WTC11 (cell line): ENCODE results near the gene MBD3.

ENCODE experiments used
- ESRRA ChIP-seq: sonication (generic); formaldehyde crosslinking; IDR thresholded peaks from 2 replicates; pipeline ENCODE4 v1.8.1; 2022; ENCODE audit warnings: mild to moderate bottlenecking, missing genetic modification reagents, borderline replicate concordance
- NR3C1 ChIP-seq: sonication (generic); formaldehyde crosslinking; conservative IDR thresholded peaks from 2 replicates; pipeline ENCODE4 v1.8.1; 2023; ENCODE audit warnings: low read depth, mild to moderate bottlenecking, missing genetic modification reagents
- RORB ChIP-seq: fragments of 250-450 bp; sonication (Bioruptor Pico); IDR thresholded peaks from 2 replicates; pipeline ENCODE4 v1.9.0; 2021; ENCODE audit warnings: mild to moderate bottlenecking
- SP1 ChIP-seq: sonication (generic); formaldehyde crosslinking; conservative IDR thresholded peaks from 2 replicates; pipeline ENCODE4 v1.8.1; 2022; ENCODE audit warnings: missing genetic modification reagents
- TEAD4 ChIP-seq: sonication (generic); formaldehyde crosslinking; IDR thresholded peaks from 2 replicates; pipeline ENCODE4 v1.8.0; 2022; ENCODE audit warnings: mild to moderate bottlenecking, missing genetic modification reagents
- TF ChIP-seq, protein P1 (sequence below): fragments of 200-600 bp; IDR thresholded peaks from 2 replicates; pipeline ENCODE4 v1.8.0; 2022; ENCODE audit warnings: antibody characterized with exemption
- TF ChIP-seq, protein P2 (sequence below): sonication (generic); formaldehyde crosslinking; IDR thresholded peaks from 2 replicates; pipeline ENCODE4 v1.8.0; 2022; ENCODE audit warnings: mild to moderate bottlenecking, missing genetic modification reagents
- TF ChIP-seq, protein P3 (sequence below): sonication (generic); formaldehyde crosslinking; IDR thresholded peaks from 2 replicates; pipeline ENCODE4 v1.8.0; 2023; ENCODE audit warnings: missing genetic modification reagents
- TF ChIP-seq, protein P4 (sequence below): sonication (generic); formaldehyde crosslinking; IDR thresholded peaks from 2 replicates; pipeline ENCODE4 v1.8.1; 2023; ENCODE audit warnings: mild to moderate bottlenecking, missing genetic modification reagents, borderline replicate concordance
- TF ChIP-seq, protein P5 (sequence below): fragments of 250-450 bp; sonication (Bioruptor Pico); IDR thresholded peaks from 2 replicates; pipeline ENCODE4 v1.9.0; 2021; ENCODE audit warnings: mild to moderate bottlenecking

DNA sequence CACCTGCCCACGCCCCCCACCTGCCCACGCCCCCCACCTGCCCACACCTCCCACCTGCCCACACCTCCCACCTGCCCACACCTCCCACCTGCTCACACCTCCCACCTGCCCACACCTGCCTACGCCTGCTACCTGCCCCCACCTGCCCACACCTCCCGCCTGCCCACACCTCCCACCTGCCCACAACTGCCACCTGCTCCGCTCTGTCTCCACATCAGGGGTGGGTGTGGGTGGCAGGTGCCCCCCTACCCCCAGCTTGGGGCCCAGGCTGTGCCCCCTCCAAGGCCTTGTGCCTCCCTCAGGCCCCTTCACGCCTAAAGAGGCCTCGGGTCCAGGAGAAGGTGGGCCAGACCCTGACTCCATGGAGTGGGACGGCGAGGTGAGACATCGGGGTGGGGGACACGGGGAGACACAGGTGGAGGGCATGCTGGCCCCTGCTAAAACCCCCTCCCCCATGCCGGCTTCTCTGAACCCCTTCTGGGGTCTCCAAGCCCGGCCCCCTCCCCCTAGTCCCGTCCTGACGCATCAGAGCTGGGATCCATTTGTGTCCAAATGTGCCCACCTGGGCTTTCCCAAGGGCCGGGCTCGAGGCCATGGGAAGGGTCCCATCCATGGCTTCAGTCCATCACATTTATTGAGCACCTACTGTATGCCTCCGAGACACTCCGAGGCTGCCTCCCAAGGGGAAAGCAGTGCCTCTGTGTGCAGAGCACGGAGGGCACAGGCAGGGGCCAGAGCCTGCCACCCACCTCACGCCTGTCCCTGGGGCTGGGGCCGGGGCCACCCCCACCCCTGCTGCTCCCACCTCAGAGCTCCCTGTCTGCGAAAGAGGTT lies 63.9 kb downstream of the MBD3 start:
- TF ChIP-seq RORB (no peak), SP1 (CRISPR knock-in tag) (no peak), ESRRA (CRISPR knock-in tag) (no peak), TEAD4 (CRISPR knock-in tag) (no peak), NR3C1 (CRISPR knock-in tag) (no peak)
- TF ChIP-seq, protein P1, sequence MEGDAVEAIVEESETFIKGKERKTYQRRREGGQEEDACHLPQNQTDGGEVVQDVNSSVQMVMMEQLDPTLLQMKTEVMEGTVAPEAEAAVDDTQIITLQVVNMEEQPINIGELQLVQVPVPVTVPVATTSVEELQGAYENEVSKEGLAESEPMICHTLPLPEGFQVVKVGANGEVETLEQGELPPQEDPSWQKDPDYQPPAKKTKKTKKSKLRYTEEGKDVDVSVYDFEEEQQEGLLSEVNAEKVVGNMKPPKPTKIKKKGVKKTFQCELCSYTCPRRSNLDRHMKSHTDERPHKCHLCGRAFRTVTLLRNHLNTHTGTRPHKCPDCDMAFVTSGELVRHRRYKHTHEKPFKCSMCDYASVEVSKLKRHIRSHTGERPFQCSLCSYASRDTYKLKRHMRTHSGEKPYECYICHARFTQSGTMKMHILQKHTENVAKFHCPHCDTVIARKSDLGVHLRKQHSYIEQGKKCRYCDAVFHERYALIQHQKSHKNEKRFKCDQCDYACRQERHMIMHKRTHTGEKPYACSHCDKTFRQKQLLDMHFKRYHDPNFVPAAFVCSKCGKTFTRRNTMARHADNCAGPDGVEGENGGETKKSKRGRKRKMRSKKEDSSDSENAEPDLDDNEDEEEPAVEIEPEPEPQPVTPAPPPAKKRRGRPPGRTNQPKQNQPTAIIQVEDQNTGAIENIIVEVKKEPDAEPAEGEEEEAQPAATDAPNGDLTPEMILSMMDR, result no peak
- TF ChIP-seq, protein P2, sequence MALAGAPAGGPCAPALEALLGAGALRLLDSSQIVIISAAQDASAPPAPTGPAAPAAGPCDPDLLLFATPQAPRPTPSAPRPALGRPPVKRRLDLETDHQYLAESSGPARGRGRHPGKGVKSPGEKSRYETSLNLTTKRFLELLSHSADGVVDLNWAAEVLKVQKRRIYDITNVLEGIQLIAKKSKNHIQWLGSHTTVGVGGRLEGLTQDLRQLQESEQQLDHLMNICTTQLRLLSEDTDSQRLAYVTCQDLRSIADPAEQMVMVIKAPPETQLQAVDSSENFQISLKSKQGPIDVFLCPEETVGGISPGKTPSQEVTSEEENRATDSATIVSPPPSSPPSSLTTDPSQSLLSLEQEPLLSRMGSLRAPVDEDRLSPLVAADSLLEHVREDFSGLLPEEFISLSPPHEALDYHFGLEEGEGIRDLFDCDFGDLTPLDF (CRISPR knock-in tag), result no peak
- TF ChIP-seq, protein P3, sequence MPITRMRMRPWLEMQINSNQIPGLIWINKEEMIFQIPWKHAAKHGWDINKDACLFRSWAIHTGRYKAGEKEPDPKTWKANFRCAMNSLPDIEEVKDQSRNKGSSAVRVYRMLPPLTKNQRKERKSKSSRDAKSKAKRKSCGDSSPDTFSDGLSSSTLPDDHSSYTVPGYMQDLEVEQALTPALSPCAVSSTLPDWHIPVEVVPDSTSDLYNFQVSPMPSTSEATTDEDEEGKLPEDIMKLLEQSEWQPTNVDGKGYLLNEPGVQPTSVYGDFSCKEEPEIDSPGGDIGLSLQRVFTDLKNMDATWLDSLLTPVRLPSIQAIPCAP (CRISPR knock-in tag), result no peak
- TF ChIP-seq, protein P4, sequence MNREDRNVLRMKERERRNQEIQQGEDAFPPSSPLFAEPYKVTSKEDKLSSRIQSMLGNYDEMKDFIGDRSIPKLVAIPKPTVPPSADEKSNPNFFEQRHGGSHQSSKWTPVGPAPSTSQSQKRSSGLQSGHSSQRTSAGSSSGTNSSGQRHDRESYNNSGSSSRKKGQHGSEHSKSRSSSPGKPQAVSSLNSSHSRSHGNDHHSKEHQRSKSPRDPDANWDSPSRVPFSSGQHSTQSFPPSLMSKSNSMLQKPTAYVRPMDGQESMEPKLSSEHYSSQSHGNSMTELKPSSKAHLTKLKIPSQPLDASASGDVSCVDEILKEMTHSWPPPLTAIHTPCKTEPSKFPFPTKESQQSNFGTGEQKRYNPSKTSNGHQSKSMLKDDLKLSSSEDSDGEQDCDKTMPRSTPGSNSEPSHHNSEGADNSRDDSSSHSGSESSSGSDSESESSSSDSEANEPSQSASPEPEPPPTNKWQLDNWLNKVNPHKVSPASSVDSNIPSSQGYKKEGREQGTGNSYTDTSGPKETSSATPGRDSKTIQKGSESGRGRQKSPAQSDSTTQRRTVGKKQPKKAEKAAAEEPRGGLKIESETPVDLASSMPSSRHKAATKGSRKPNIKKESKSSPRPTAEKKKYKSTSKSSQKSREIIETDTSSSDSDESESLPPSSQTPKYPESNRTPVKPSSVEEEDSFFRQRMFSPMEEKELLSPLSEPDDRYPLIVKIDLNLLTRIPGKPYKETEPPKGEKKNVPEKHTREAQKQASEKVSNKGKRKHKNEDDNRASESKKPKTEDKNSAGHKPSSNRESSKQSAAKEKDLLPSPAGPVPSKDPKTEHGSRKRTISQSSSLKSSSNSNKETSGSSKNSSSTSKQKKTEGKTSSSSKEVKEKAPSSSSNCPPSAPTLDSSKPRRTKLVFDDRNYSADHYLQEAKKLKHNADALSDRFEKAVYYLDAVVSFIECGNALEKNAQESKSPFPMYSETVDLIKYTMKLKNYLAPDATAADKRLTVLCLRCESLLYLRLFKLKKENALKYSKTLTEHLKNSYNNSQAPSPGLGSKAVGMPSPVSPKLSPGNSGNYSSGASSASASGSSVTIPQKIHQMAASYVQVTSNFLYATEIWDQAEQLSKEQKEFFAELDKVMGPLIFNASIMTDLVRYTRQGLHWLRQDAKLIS (CRISPR knock-in tag), result no peak
- TF ChIP-seq, protein P5, sequence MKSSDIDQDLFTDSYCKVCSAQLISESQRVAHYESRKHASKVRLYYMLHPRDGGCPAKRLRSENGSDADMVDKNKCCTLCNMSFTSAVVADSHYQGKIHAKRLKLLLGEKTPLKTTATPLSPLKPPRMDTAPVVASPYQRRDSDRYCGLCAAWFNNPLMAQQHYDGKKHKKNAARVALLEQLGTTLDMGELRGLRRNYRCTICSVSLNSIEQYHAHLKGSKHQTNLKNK (CRISPR knock-in tag), result no peak
